Lower lobe of right lung (tissue), 2 donors: ENCODE measurements around the gene LRRC4C. TPM values are rescaled to one million over a fixed set of nuclear protein-coding genes. Genes with fewer than 3 reads are reported as not detected.

Experiments used
- ATAC-seq, 2 donors: fragments of 200-7000 bp; cut with Tn5 transposase; one replicate each; pipeline ENCODE4 v1.9.1; 2020 to 2022; ENCODE audit warnings: mild to moderate bottlenecking in 2 of 2, moderate library complexity in 2 of 2
- DNase-seq: peaks from one replicate; pipeline ENCODE4 v3.0.0-alpha.2; 2020
- H3K27ac ChIP-seq: fragments of 200-600 bp; one replicate; pipeline ENCODE4 v1.8.0; 2022
- H3K27me3 ChIP-seq: fragments of 200-600 bp; one replicate; pipeline ENCODE4 v1.8.0; 2022; ENCODE audit warnings: low read depth
- H3K36me3 ChIP-seq: fragments of 200-600 bp; one replicate; pipeline ENCODE4 v1.8.0; 2022; ENCODE audit warnings: mild to moderate bottlenecking
- H3K4me1 ChIP-seq: fragments of 200-600 bp; one replicate; pipeline ENCODE4 v1.8.0; 2022
- H3K4me3 ChIP-seq: fragments of 200-600 bp; one replicate; pipeline ENCODE4 v1.8.0; 2022; ENCODE audit warnings: mild to moderate bottlenecking
- H3K9me3 ChIP-seq: fragments of 200-600 bp; one replicate; pipeline ENCODE4 v1.8.0; 2022
- intact Hi-C: fragments of 100-400 bp; cut with DNase I; formaldehyde crosslinking; loops from one replicate; pipeline ENCODE4 v1.11.0; 2022
- total RNA-seq: library from RNA; stranded (reverse); fragmentation: NEBNext Ultra II Directional; extraction: Animal tissue kit (Norgen Biotek cat#: 25700); gene quantifications from one replicate; pipeline ENCODE4 v1.2.1, GENCODE V29; 2021
- TF ChIP-seq, protein P1 (sequence below): fragments of 200-600 bp; IDR thresholded peaks from one replicate; pipeline ENCODE4 v1.8.0; 2022; ENCODE audit warnings: antibody characterized with exemption, mild to moderate bottlenecking
- donor health status: DM: no; HTN: yes; CAD: no; lungs with severe emphysema.

LRRC4C gene
- total RNA-seq, 1 donor from 2014 or later = 0.86 TPM

DNA sequence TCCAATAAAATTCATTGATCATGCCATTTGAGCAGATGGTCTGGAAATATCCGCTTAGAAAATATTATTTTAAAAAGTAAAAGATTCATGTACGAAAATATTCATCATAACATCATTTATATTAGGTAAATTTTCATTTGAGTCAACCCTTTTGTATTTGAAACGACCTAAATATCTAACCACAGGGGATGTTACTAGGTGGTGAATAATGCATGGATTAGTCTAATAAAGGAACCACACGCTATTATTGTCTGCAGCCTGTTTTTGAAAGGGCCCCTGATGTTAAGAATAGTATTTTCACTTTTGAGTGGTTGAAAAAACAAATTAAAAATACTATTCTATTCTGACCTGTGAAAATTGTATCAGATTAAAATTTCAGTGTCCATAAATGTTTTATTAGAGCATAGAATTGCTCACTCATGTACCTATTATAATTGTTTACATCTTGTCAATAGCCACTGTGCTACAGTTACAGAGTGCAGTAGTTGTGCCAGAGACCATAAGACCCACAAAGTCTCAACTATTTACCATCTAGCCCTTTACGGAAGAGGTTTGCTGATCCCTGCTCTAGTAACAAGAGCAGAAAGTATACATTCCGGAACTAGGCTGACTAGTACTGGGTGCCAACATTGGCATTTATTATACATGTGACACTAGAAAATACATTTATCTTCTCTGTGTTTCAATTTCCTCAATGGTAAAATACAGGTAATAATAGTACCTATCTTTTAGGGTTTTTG is 176.1 kb downstream of the LRRC4C start:
- H3K27ac ChIP-seq = no peak overlapping the region
- no peak for DNase-seq
- H3K4me1 ChIP-seq = no peaks in the 10 kb centered on the region
- H3K4me3 ChIP-seq = no peak overlapping the region
- no peak for ATAC-seq
- TF ChIP-seq, protein P1, sequence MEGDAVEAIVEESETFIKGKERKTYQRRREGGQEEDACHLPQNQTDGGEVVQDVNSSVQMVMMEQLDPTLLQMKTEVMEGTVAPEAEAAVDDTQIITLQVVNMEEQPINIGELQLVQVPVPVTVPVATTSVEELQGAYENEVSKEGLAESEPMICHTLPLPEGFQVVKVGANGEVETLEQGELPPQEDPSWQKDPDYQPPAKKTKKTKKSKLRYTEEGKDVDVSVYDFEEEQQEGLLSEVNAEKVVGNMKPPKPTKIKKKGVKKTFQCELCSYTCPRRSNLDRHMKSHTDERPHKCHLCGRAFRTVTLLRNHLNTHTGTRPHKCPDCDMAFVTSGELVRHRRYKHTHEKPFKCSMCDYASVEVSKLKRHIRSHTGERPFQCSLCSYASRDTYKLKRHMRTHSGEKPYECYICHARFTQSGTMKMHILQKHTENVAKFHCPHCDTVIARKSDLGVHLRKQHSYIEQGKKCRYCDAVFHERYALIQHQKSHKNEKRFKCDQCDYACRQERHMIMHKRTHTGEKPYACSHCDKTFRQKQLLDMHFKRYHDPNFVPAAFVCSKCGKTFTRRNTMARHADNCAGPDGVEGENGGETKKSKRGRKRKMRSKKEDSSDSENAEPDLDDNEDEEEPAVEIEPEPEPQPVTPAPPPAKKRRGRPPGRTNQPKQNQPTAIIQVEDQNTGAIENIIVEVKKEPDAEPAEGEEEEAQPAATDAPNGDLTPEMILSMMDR = no peak
- H3K27me3 ChIP-seq = no peaks in the 10 kb centered on the region
- no peaks in the 10 kb centered on the region for H3K9me3 ChIP-seq
- no peaks in the 10 kb centered on the region for H3K36me3 ChIP-seq
- intact Hi-C loops = no loop called here

DNA sequence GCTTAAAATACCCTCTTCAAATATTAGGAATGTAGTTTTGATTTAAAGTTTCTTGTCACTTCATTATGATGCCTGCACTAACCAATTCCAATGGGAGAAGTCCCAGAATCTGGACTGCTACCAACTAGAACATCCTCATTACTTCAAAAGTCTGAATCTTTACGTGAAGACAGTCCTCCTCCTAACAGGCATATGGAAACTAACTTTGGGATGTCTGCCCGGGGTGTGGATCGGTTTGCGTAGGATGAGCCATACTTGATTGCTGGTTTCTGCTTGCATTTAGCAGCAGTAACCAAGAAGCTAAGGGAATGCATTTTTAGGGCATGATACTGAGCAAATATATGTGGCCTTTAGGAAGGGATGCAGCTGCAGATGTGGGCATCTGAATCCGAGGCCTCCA is 177.1 kb downstream of the LRRC4C start:
- no peaks in the 10 kb centered on the region for H3K4me1 ChIP-seq
- no peak overlapping the region for H3K4me3 ChIP-seq
- DNase-seq (no peak), ATAC-seq (no peak)
- no peaks in the 10 kb centered on the region for H3K9me3 ChIP-seq
- H3K27me3 ChIP-seq = no peaks in the 10 kb centered on the region
- intact Hi-C loops = no loop called here
- TF ChIP-seq, protein P1 = no peak
- H3K36me3 ChIP-seq = no peaks in the 10 kb centered on the region
- no peak overlapping the region for H3K27ac ChIP-seq

DNA sequence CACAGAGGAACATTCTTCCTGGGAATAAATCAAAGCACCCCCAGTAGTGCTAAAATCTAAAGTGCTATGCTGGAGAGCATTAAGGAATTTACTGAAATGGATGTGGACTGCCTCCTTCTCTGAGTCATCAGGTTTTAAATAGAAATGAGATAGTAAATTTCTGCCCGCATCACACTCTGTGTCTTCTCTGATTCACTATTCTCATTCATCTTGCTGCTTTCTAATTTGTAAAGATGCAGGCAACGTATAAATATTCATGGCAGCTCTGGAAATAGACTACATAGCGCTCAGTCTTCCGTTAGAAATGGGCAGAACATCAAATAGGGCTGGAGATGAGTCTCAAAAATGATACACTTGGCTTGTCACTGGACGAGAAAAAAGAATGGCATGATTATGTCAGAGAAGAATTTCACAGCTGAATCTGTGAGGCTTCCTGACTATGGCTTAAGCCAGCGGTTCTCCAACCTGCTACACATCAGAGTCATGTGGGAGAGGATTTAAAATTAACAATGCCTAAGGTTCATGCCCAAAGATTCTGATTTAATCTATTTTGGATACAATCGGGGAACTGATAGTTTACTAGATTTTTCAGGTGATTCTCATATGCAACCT is 178.2 kb downstream of the LRRC4C start:
- Histone ChIP-seq H3K27ac (no peak overlapping the region), H3K36me3 (no peaks in the 10 kb centered on the region), H3K4me3 (no peak overlapping the region), H3K4me1 (no peaks in the 10 kb centered on the region), H3K9me3 (no peaks in the 10 kb centered on the region), H3K27me3 (no peaks in the 10 kb centered on the region)
- intact Hi-C loops = no loop called here
- DNase-seq (no peak), ATAC-seq (no peak)
- TF ChIP-seq, protein P1 = no peak

DNA sequence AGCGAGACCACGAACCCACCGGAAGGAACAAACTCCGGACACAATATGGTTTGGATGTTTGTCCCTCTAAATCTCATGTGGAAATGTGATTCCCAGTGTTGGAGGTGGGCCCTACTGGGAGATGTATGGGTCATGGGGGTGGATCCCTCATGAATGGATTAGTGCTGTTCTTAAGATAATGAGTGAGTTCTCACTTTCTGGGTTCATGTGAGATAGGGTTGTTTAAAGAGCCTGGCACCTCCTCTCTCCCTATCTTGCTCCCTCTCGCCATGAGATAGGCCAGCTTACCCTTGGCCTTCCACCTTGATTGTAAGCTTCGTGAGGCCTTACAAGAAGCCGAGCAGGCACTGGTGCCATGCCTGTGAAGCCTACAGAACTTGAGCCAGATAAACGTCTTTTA is 184.6 kb downstream of the LRRC4C start:
- no peak for DNase-seq
- intact Hi-C loops = no loop called here
- H3K27me3 ChIP-seq = no peaks in the 10 kb centered on the region
- no peaks in the 10 kb centered on the region for H3K36me3 ChIP-seq
- H3K27ac ChIP-seq = no peak overlapping the region
- no peaks in the 10 kb centered on the region for H3K4me1 ChIP-seq
- no peak overlapping the region for H3K4me3 ChIP-seq
- TF ChIP-seq, protein P1 = no peak
- no peaks in the 10 kb centered on the region for H3K9me3 ChIP-seq
- ATAC-seq = no peak

DNA sequence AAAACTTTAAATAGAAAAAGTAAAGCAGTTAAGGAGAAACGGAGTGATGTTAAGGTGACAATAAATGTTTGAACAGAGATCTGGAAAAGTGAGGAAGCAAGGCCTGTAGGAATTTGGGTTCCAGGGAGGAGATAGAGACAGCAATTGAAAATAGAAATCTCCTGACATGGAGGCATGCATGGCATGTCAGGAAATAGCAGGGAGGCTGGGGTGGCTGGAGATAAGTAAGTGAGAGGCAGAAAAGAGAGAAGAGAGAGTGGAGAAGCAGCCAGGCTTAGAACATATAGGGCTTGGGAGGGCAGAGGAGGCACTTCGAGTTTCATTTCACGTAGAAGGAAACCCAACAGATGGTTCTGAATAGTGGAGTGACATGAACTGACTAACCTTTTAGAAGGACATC is 185.5 kb downstream of the LRRC4C start:
- Histone ChIP-seq H3K9me3 (no peaks in the 10 kb centered on the region), H3K27me3 (no peaks in the 10 kb centered on the region), H3K27ac (no peak overlapping the region), H3K36me3 (no peaks in the 10 kb centered on the region), H3K4me1 (no peaks in the 10 kb centered on the region), H3K4me3 (no peak overlapping the region)
- ATAC-seq (no peak), DNase-seq (no peak)
- intact Hi-C loops = no loop called here
- TF ChIP-seq, protein P1 = no peak
